ENCODE data around the gene OR2Z1.

OR2Z1 gene

GRCh38 chr19:8695501-8695900 is 25.9 kb upstream of the OR2Z1 start:
- Histone ChIP-seq H3K4me1 (ENCODE audit: low read length) (no peaks in the 10 kb centered on the region), H2AFZ (ENCODE audit: low read depth, low read length) (no peak overlapping the region), H3K4me2 (ENCODE audit: low read length) (no peak overlapping the region), H3K9me3 (ENCODE audit: insufficient read depth, low read length) (no peaks in the 10 kb centered on the region), H3K4me3 (ENCODE audit: low read length) (no peak overlapping the region), H3K27me3 (ENCODE audit: low read depth, low read length) (no peaks in the 10 kb centered on the region), H3K79me2 (ENCODE audit: low read length) (no peaks in the 10 kb centered on the region), H3K36me3 (replicated peaks; ENCODE audit: low read depth, low read length) (no peaks in the 10 kb centered on the region), H4K20me1 (ENCODE audit: insufficient read depth, low read length) (no peaks in the 10 kb centered on the region), H3K27ac (ENCODE audit: low read length) (no peak overlapping the region), H3K9ac (ENCODE audit: low read length) (no peak overlapping the region)
- no peak for TF ChIP-seq CTCF (IDR thresholded peaks at IDR 0.05; ENCODE audit: low read depth, low read length)
- no peak for TF ChIP-seq EZH2phosphoT487 (IDR thresholded peaks at IDR 0.05; ENCODE audit: low read depth)

GRCh38 chr19:8695911-8696310 is 25.5 kb upstream of the OR2Z1 start:
- no peaks in the 10 kb centered on the region for H3K36me3 ChIP-seq (replicated peaks; ENCODE audit: low read depth, low read length)
- H3K27ac ChIP-seq (ENCODE audit: low read length): no peak overlapping the region
- H4K20me1 ChIP-seq (ENCODE audit: insufficient read depth, low read length): no peaks in the 10 kb centered on the region
- no peak overlapping the region for H3K9ac ChIP-seq (ENCODE audit: low read length)
- no peak overlapping the region for H3K4me3 ChIP-seq (ENCODE audit: low read length)
- no peak overlapping the region for H2AFZ ChIP-seq (ENCODE audit: low read depth, low read length)
- TF ChIP-seq EZH2phosphoT487 (IDR thresholded peaks at IDR 0.05; ENCODE audit: low read depth) (no peak), CTCF (IDR thresholded peaks at IDR 0.05; ENCODE audit: low read depth, low read length) (no peak)
- no peaks in the 10 kb centered on the region for H3K27me3 ChIP-seq (ENCODE audit: low read depth, low read length)
- no peaks in the 10 kb centered on the region for H3K79me2 ChIP-seq (ENCODE audit: low read length)
- no peaks in the 10 kb centered on the region for H3K4me1 ChIP-seq (ENCODE audit: low read length)
- no peaks in the 10 kb centered on the region for H3K9me3 ChIP-seq (ENCODE audit: insufficient read depth, low read length)
- H3K4me2 ChIP-seq (ENCODE audit: low read length): no peak overlapping the region

- no peaks in the 10 kb centered on the region for H3K79me2 ChIP-seq (ENCODE audit: low read length)
- H3K27me3 ChIP-seq (ENCODE audit: low read depth, low read length): no peaks in the 10 kb centered on the region
- no peak overlapping the region for H2AFZ ChIP-seq (ENCODE audit: low read depth, low read length)
- H4K20me1 ChIP-seq (ENCODE audit: insufficient read depth, low read length): no peaks in the 10 kb centered on the region
- no peaks in the 10 kb centered on the region for H3K9me3 ChIP-seq (ENCODE audit: insufficient read depth, low read length)
- H3K27ac ChIP-seq (ENCODE audit: low read length): no peak overlapping the region
- no peak overlapping the region for H3K9ac ChIP-seq (ENCODE audit: low read length)
- no peak overlapping the region for H3K4me2 ChIP-seq (ENCODE audit: low read length)
- no peak overlapping the region for H3K4me3 ChIP-seq (ENCODE audit: low read length)
- TF ChIP-seq CTCF (IDR thresholded peaks at IDR 0.05; ENCODE audit: low read depth, low read length): no peak
- no peak for TF ChIP-seq EZH2phosphoT487 (IDR thresholded peaks at IDR 0.05; ENCODE audit: low read depth)
- H3K4me1 ChIP-seq (ENCODE audit: low read length): no peaks in the 10 kb centered on the region
- H3K36me3 ChIP-seq (replicated peaks; ENCODE audit: low read depth, low read length): no peaks in the 10 kb centered on the region
Observed at GRCh38 chr19:8696993-8697392, 24.4 kb upstream of the OR2Z1 start.

GRCh38 chr19:8697671-8698432 is 23.6 kb upstream of the OR2Z1 start:
- Histone ChIP-seq H3K27ac (ENCODE audit: low read length) (no peak overlapping the region), H3K4me1 (ENCODE audit: low read length) (no peaks in the 10 kb centered on the region), H3K27me3 (ENCODE audit: low read depth, low read length) (no peaks in the 10 kb centered on the region), H2AFZ (ENCODE audit: low read depth, low read length) (no peak overlapping the region), H3K36me3 (replicated peaks; ENCODE audit: low read depth, low read length) (no peaks in the 10 kb centered on the region), H4K20me1 (ENCODE audit: insufficient read depth, low read length) (no peaks in the 10 kb centered on the region), H3K9me3 (ENCODE audit: insufficient read depth, low read length) (no peaks in the 10 kb centered on the region), H3K4me3 (ENCODE audit: low read length) (no peak overlapping the region), H3K4me2 (ENCODE audit: low read length) (no peak overlapping the region), H3K79me2 (ENCODE audit: low read length) (no peaks in the 10 kb centered on the region), H3K9ac (ENCODE audit: low read length) (no peak overlapping the region)
- TF ChIP-seq EZH2phosphoT487 (IDR thresholded peaks at IDR 0.05; ENCODE audit: low read depth) (no peak), CTCF (IDR thresholded peaks at IDR 0.05; ENCODE audit: low read depth, low read length) (peak; percentile 28; the same call in 1 of the 2 replicates)
